Stimulated activated CD4-positive, alpha-beta T cell treated with anti-CD3 and anti-CD28 coated beads, Interleukin-1b, Interleukin-23, amount 100 ng/mL, for 1 hour (primary cell): ENCODE data around the gene CSTPP1.
A peak's percentile ranks its signal among the peaks of the same experiment; 100 is the strongest.

Source experiments
- DNase-seq, 2 donors: peaks; one replicate each; pipeline ENCODE4 v3.0.0-alpha.2; 2020; ENCODE audit warnings: low read depth in 2 of 2

The CSTPP1 gene

GRCh38 chr11:46936138-46937110 is at the start of gene CSTPP1:
Gene CSTPP1, plus strand, starts transcription at chr11:46936761. Its CDS starts 45 bp downstream, at chr11:46936806.
- DNase-seq: peak; percentile 80 to 88

DNA sequence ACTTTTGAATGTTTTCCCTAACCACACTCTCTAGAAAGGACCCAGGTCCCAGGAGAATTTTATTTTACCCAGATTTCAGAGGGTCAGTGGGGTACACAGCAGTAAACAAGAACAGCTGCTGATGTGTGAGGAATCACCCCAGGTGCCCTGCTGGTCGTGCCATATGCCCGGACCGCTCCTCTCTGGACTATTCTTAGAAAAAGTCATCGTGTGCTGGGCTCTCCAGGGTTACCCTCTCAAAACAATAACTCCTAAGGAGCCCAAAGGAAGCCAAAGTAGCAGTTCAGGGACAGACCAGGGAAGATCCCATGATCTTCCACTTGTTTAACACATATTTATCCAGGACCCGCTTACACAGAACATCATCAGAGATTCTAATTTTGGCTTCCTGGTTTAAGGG is 47.9 kb upstream of the CSTPP1 start:
- DNase-seq: no peak

GRCh38 chr11:46889251-46889650 is 47.3 kb upstream of the CSTPP1 start:
- DNase-seq: no peak

- DNase-seq: peak; percentile 42 to 65
Observed at GRCh38 chr11:46889689-46890475, 46.7 kb upstream of the CSTPP1 start.

DNA sequence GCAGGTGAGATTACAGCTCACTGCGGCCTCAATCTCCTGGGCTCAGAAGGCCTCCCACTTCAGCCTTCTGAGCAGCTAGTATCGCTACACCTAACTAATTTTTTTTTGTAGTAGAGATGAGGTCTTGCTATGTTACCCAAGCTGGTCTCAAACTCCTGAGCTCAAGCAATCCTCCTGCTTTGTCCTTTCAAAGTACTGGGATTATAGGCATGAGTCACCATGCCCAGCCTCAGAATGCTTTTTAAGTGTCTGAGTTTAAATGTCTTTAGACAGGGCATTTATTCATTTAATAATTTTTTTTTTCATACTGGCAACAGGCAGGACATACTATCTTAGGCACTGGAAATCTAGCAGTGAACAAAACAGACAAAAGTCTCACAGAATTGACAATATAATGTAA is 45.9 kb upstream of the CSTPP1 start:
- DNase-seq: no peak

GRCh38 chr11:46892109-46892508 is 44.5 kb upstream of the CSTPP1 start:
- no peak for DNase-seq

- DNase-seq: no peak
Observed at GRCh38 chr11:46892838-46893237, 43.7 kb upstream of the CSTPP1 start.

GRCh38 chr11:46894506-46894905 is 42.1 kb upstream of the CSTPP1 start:
- DNase-seq: no peak

DNA sequence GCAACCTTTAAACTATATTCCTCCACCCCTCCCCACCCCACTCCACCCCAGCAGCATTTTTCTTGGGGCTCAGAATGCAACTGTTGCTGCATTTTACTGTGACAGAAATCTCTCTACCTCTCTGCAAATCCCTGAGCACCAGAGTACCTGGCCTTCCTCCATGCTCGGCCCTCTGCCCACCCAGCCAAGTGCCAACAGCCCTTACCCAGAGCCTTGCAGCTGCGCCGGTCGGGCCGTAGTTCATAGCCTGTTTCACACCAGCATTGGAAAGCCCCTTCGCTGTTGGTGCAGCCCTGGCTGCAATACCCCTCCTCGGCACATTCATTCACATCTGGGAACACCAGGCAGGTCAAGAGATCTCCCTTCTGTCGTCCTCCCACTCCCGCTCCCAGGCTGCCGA is 41.6 kb upstream of the CSTPP1 start:
- no peak for DNase-seq

GRCh38 chr11:46895821-46896220 is 40.7 kb upstream of the CSTPP1 start:
- no peak for DNase-seq

GRCh38 chr11:46896719-46897406 is 39.7 kb upstream of the CSTPP1 start:
- DNase-seq: no peak

DNA sequence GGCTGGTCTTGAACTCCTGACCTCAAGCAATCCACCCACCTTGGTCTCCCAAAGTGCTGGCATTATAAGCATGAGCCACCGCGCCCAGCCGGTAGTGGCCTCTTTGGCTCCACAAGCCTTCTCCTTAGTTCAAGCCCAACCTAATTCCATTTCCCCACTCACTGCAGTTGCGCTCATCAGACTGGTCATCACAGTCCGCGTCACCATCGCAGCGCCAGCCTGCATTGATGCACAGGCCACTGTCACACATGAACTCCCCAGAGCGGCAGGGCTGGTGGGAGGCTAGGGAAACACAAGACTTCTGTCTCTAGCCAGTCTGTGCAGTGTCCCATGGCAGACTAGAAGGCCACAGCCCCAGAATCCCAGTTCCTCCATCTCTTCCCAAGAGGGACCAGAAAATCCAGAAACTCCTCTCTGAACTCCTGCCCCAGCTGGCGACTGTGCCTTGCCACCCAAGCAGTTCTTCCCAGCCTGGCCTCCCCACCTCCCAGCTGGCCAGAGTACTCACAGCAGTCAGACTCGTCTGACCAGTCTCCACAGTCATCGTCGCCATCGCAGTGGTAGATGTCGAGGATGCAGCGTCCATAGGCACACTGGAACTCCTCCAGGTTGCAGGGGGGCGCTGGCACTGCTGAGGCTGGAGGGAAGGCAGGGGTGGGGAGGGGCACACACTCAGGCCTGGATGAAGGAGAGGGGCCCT is 38.0 kb upstream of the CSTPP1 start:
- DNase-seq: no peak

GRCh38 chr11:46899501-46900025 is 37.0 kb upstream of the CSTPP1 start:
- DNase-seq: no peak

GRCh38 chr11:46900091-46900746 is 36.3 kb upstream of the CSTPP1 start:
- no peak for DNase-seq

DNA sequence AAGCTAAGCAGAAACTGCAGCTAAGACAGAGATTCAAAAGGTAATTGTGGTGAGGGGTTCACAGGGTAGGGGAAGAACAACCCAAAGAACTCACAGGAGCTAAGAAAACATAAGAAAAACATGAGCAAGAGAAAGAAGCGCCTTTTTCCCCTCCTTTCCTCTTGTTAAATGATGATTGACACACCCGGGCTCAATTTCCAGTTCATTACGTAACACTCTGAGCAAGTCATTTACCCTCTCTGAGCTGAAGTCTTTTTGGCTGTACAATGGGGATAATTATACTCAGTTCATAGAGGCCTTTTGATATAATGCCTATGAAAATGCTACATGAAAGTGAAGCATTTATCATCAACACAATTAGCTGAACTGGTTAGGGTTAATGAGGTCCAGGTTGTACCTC is 35.4 kb upstream of the CSTPP1 start:
- no peak for DNase-seq

GRCh38 chr11:46902694-46903093 is 33.9 kb upstream of the CSTPP1 start:
- DNase-seq: no peak

GRCh38 chr11:46903846-46904245 is 32.7 kb upstream of the CSTPP1 start:
- no peak for DNase-seq

DNA sequence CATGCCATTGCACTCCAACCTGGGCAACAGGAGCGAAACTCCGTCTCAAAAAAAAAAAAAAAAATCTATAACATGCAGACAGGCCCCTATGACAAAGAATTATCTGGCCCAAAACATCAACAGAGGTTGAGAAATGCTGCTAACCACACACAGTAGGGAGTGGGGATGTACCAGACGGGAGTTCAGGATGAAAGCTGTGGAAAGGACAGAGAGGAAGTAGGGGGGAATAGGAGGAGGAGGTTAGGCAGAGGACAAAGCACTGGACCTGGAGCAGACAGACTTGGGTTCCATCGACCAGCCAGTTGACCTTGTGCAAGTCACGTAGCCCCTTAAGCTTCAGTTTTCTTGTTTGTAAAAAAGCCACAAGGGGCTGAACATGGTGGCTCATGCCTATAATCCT is 30.8 kb upstream of the CSTPP1 start:
- DNase-seq: no peak

GRCh38 chr11:46906609-46907041 is 29.9 kb upstream of the CSTPP1 start:
- no peak for DNase-seq

DNA sequence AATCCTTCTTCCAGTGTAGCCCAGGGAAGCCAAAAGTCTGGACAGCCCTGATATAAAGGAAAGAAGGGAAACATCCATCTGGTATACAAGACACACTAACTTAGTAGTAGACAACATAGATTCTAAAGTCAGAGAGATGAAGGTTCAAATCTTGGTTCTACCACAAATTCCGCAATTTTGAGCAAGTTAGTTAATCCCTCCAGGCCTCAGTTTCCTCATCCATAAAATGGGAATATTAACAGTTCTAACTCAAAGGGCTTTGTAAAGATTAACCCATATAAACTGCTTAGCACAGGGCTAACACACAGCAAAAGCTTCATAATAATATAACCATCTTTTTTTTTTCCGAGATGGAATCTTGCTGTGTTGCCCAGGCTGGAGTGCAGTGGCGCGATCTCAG is 29.0 kb upstream of the CSTPP1 start:
- DNase-seq: no peak
